ENCODE results near the gene FHOD1.
A peak's percentile ranks its signal among the peaks of the same experiment; 100 is the strongest.

FHOD1 gene

GRCh38 chr16:67242138-67242730 is 5.0 kb downstream of the FHOD1 start:
- no peak for DNase-seq (ENCODE audit: extremely low read depth, low read depth)
- no peak for TF ChIP-seq CTCF (IDR thresholded peaks at IDR 0.05; ENCODE audit: low read depth, low read length)

DNA sequence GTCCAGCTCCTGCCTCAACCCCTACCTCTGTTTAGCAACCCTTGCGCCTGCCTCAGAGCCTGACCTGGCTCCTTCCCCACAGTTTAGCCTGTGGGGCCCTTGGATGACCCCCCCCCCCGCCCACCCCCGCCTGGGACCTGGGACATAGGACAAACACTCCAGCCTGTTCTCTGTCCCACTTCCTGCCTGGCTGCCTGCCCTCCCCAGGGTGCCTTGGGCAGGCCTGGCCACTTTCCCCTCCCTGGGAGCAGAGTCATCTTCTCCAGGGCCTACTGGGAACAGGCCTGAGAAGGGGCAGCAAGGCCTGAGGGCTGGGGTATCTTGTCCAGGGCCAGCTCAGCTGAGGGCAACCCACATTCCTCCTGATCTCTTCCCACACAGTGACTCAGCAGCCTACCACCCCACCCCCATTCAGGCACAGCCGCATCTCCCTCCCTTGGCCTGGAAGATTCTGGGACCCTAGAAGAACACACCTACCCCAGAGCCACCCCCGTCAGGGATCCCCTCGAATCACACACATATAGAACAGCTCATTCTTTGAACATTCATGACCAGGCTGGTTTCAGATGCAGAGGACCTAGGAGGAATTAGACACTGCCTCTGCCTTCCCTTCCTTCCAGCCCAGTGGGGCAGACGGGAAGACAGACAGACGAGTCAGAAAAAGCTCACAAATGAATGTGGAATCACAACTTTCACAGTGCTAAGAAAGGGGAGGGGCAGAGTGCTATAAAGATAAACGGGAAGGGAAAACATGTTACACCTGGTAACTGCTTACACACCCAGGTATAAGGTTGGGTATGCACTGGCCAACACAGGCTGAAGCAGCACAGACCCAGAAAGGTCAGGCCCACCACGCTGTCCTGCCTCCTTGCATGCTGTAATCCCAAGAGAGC is 6.0 kb downstream of the FHOD1 start:
- TF ChIP-seq CTCF (IDR thresholded peaks at IDR 0.05; ENCODE audit: low read depth, low read length), result no peak
- peak; percentile 57 for DNase-seq (ENCODE audit: extremely low read depth, low read depth)

DNA sequence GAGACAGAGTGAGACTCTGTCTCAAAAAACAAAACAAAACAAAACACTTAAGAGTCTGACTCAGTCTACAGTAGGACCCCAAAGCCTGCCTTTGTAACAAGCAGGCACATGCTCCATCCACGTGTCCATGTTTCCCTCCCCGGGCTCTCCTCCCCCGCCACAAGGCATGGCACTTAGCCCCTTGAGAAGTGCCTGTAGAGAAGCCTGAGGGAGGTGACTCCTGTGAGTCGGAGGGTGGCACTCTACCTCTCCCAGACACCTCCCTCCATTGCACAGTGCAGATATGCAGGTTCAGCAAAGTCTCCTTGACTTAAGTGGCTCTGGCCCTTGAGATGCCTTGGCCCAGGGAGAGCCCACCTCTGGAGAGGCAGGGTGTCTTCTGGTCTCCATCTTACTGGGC is 6.8 kb downstream of the FHOD1 start:
- DNase-seq (ENCODE audit: extremely low read depth, low read depth), result no peak
- TF ChIP-seq CTCF (IDR thresholded peaks at IDR 0.05; ENCODE audit: low read depth, low read length), result no peak

DNA sequence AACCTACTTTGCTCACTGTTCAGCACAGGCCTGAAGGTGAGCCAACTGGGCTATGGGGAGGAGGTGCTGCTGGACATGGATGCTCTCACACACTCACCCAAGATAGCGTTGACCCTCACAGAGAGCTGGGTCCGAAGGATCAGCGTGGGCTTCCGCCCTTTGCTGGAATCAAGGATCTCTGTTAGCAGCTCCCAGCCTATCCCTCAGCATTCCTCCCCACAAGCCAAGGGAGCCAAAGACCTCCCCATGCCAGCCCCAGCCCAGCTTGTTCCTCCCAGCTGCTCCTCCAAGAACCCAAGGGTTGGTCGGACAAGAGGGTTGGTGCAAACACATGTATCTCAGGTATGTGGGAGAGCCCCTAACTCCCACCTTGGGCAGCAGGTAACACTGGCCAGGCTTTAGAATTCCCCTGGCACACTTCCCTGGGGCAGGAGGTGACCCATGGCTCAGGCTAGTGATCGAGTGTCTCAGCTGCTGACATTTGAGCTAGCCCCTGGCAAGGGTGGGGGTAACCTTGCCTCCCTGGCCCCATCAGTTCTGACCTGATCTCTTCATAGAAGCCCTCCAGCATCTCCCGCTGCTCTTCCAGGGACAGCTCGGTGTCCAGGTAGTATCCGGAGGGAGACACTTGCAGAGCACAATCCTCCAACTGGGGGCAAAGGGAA is 8.3 kb downstream of the FHOD1 start:
- TF ChIP-seq CTCF (IDR thresholded peaks at IDR 0.05; ENCODE audit: low read depth, low read length), result no peak
- DNase-seq (ENCODE audit: extremely low read depth, low read depth), result no peak

GRCh38 chr16:67238278-67238575 is 9.1 kb downstream of the FHOD1 start:
- no peak for DNase-seq (ENCODE audit: extremely low read depth, low read depth)
- no peak for TF ChIP-seq CTCF (IDR thresholded peaks at IDR 0.05; ENCODE audit: low read depth, low read length)

- no peak for DNase-seq (ENCODE audit: extremely low read depth, low read depth)
- TF ChIP-seq CTCF (IDR thresholded peaks at IDR 0.05; ENCODE audit: low read depth, low read length), result no peak
Measured at GRCh38 chr16:67237396-67238277, 9.6 kb downstream of the FHOD1 start.
